GM18507 (cell line): Measurements from ENCODE around the gene SMIM36.
"Not testable (repeated sequence)": the region's sequence is repeated elsewhere in the genome, so short reads cannot be mapped to it uniquely, and the experiment has no call there.

ENCODE experiments used
- DNase-seq: peaks from one replicate; pipeline ENCODE4 v3.0.0; 2011; ENCODE audit warnings: low read depth; ENCODE audit not compliant: insufficient read length; ENCODE audit errors: extremely low spot score
- FAIRE-seq: peaks from 2 replicates; lab custom pipeline; 2011; peaks lifted over from hg19 to GRCh38; lab: Jason Lieb, UNC

Gene SMIM36

DNA sequence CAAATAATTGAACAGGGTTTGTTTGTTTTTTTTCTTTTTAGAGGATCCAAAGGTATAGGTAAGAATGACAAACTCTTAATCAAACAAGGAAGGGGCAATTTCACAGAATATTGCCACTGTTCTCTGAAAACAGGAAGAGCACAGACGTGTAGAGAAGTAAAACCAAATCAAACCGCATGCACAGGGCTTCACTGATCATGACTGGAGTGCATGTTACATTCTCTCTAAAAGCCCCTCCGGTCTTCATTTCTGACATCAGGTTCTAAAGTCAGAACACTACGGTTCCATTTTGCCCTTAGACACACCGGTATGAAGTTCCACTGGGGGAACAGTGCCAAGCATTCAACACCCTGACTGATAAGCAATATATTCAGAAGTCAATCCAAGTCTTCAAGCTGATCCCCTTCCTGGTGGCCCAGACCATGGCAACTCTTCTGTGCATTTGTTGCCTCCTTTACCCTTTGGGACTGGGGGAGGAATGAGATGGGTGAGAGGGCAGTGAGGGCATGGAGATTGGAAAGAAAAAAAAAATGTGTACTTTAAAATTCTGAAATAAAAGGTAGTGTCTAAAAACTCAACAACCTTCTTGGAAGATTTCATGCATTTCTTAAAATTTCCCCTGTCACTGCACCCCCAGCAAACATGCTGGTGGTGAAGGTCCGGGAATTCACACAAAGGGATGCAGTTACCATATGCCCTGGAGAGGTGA, 91.0 kb downstream of the SMIM36 start:
- no peak for DNase-seq
- peak; percentile 89 for FAIRE-seq

DNA sequence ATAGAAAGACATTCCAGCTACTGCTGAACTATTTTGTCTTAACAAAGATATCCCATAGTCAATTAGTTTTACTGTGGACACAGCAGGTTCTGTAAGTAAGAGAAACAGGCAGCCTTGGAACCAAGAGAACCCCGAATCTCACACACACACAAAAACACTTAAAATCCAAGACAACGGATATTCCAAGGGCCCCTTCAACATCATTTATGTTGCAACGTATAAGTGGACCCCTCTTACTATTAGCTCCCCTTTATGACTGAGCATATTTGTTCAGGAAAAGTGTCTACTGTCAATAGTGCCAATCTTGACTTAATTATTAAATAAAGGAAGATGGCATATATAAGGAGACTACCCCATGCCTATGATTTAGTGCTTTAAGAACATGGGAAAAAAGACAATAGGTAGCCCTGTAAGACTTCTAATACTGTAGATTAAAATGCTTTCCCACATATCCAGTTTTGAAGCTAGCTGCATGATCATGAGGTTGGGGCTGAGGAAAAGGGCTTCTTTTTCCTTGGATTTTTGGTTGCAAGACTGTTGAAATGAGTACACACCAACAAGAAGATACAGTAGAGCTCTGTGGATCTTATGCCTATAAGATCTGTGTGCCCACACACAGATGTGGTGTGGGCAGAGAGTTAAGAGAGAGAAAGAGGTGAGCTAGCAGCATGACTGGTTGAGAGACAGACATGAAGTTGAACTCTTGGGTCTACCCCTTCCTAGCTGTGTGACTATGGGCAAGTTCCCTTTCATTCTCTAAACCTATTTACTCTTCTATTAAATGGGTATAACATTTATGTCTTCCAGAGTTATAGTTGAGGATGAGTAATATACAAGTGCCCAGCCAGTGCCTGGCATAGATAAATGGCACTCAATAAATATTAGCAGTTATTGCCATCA, 92.6 kb downstream of the SMIM36 start:
- peak; percentile 5 for FAIRE-seq
- no peak for DNase-seq

DNA sequence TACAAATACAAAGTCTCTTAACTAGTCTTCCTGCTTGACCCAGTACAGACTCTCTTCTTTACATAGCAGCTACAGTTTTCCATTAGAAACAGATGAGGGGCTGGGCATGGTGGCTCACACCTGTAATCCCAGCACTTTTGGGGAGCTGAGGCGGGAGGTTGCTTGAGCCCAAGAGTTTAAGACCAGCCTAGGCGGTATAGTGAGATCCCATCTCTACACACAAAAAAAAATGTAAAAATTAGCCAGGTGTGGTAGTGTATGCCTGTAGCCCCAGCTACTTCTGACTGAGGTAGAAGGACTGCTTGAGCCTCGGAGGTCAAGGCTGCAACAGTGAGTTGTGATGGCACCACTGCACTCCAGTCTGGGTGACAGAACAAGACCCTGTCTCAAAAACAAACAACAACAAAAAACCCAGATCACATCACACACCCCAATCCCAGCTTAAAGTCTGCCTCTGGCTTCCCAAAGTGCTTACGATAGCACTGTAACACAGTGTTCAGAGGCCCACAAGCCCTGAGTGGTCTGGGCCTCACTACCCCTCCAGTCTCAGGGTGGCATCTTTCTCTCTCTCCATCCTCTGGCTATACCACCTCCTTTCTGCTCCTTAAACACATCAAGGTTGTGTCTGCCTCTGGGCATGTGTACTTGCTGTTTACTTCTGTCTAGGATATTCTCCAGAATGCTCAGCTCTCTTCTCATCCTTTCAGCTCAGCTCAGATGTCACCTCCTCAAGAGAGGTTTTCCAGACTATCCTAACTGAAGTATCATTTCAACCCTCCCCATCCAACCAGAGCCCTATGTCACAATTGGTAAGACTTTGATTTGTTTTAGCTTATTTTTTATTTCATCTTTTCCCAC, 93.6 kb downstream of the SMIM36 start:
- FAIRE-seq = no peak
- no peak for DNase-seq

DNA sequence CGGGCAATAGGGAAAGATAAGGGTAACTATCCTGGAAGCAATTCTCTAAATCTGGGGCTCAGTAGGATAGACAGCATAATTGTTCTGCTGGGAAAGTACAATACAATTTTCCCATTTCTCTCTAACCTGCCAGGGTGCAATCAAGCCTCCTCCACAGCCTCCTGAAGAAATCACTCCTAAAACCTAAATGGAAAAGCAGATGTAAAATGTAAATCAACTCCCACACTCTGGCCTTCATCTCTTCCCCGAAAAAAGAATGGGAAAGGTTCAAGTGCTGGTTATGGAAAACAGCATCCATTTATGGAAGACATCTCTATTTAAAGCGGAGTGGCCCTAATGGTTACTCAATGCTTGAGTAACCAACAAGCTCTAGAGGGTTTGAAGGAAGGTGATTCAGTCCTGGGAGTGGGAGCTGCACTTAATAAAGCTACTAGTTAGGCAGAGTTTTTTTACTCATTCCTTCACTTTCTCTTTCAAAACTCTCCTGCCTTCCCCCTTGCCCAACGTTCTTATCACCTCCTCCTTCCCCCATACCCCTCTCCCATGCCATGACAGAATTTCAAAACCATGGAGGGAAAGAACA, 94.7 kb downstream of the SMIM36 start:
- DNase-seq = no peak
- peak; percentile 51 for FAIRE-seq

- no peak for DNase-seq
Observed at GRCh38 chr17:55416000-55416399, 95.3 kb downstream of the SMIM36 start.

GRCh38 chr17:55414983-55415382, 96.3 kb downstream of the SMIM36 start:
- FAIRE-seq (no peak), DNase-seq (no peak)

More at GRCh38 chr17:55416000-55416399, 95.3 kb downstream of the SMIM36 start:
- no peak for FAIRE-seq

GRCh38 chr17:55413825-55414489, 97.3 kb downstream of the SMIM36 start:
- DNase-seq = no peak
- FAIRE-seq = no peak

GRCh38 chr17:55411463-55411855, 99.8 kb downstream of the SMIM36 start:
- DNase-seq = no peak

DNA sequence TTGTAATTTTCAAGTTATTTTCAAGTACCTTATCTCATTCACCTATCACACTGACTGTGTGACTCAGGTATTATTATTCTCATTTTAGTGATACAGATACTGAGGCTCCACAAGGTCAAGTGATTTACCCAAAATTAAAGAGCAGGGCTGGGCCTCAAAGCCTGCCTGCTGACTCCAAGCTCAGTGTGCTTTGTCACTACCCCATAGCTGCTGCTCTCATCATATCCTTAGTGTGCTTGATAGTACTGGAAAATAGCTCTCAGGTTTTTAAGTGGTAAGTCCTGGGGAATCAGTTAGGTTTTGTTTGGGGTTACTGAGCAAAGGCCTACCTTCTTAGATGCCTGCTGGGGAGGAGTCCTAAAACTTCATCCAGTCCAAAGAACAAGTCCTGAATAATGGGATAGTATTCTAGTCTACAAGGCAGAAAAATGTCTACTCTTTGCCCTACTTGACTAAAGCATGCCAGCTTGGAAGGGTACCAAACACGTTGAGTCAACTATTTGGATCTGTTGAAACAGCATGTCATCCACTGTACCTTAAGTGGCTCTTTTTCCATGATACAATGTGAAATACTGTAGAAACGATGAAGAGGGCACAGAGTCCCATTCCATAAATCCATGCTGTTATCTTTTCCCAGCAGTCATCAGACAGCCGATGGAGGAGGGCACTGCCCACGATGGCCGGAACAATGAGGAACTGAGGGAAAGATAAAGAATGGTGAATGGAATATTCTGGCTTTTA, 100.4 kb downstream of the SMIM36 start:
- DNase-seq = no peak
- FAIRE-seq = no peak

More at GRCh38 chr17:55411463-55411855, 99.8 kb downstream of the SMIM36 start:
- FAIRE-seq = no peak

- DNase-seq = no peak
- no peak for FAIRE-seq
Observed at GRCh38 chr17:55409030-55409800, 102.0 kb downstream of the SMIM36 start.

GRCh38 chr17:55407641-55408566, 103.3 kb downstream of the SMIM36 start:
- DNase-seq = no peak
- FAIRE-seq = no peak

DNA sequence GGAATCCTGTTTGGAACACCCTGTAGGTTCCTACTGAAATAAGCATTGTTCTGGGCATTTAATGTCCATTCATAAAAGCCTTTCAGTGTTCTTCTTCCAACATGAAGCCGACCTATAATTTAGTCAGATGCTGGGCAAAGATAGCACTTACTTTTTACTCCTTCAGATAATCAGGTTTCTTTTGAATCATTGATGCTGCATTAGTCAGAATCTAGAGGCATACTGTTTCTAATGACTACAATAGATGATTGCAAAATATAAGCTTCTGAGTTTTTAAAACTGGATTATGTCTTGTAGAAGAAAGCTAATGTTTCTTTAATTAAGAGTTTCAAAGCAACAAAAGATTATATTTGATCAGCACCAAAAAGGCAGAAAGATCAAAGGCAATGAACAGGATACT, 105.7 kb downstream of the SMIM36 start:
- DNase-seq = no peak
- FAIRE-seq = no peak

DNA sequence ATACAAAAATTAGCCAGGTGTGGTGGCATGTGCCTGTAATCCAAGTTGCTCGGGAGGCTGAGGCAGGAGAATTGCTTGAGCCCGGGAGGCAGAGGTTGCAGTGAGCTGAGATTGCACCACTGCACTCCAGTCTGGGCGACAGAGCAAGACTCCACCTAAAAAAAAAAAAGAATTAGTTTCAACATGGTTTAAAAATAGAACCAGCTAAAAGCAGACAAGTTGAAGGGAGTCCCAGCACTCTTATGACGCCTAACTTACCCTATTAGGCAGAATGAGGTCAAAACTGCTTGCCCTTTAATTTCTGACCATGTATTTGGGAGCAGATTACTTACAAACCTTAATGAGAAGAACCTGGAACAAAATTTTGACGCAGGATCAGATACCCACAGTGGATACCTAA, 107.1 kb downstream of the SMIM36 start:
- DNase-seq, FAIRE-seq: not testable (repeated sequence)

- no peak for FAIRE-seq
- no peak for DNase-seq
Observed at GRCh38 chr17:55402374-55402773, 108.9 kb downstream of the SMIM36 start.
